NCI-H345 (cell line): Measurements from ENCODE around the gene MEOX1.

ENCODE experiments used
- DNase-seq: peaks from one replicate; lab custom pipeline; 2025; lab: John Stamatoyannopoulos, UW

Gene MEOX1

DNA sequence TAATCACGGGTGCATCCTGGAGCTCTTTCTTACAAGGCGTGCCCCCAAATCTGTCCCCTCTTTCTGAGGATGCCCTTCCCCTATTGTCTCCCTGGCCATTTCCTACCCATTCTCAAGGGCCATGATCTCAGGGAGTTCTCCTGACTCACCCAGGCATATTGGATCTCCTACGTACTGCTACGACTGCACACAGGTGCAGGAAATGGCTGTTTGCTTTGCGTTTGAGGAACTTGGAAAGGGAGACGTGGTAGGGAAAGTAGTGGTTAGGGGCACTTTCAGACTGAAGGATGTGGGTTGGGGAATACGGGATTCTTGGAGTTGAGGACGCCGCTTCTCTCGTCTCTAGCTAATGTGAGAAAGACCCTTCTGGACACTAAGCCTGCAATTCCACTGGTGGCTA, 18.7 kb upstream of the MEOX1 start:
- no peak for DNase-seq

GRCh38 chr17:43679911-43680310, 18.2 kb upstream of the MEOX1 start:
- no peak for DNase-seq

- no peak for DNase-seq
Measured at GRCh38 chr17:43679401-43679800, 17.7 kb upstream of the MEOX1 start.

GRCh38 chr17:43676471-43676870, 14.7 kb upstream of the MEOX1 start:
- DNase-seq = no peak

DNA sequence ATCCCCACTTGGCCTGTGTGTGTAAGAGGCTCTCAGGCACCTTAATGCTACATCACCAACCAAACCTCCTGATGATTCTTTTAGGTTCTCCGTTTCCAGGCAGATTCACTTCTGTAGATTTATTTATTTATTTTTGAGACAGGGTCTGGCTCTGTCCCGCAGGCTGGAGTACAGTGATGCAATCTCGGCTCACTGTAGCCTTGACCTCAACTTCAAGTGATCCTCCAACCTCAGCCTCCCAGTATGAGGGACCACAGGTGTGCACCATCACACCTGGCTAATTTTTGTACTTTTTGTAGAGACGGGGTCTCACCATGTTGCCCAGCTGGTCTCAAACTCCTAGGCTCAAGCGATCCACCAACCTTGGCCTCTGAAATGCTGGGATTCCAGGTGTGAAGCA, 12.7 kb upstream of the MEOX1 start:
- no peak for DNase-seq

DNA sequence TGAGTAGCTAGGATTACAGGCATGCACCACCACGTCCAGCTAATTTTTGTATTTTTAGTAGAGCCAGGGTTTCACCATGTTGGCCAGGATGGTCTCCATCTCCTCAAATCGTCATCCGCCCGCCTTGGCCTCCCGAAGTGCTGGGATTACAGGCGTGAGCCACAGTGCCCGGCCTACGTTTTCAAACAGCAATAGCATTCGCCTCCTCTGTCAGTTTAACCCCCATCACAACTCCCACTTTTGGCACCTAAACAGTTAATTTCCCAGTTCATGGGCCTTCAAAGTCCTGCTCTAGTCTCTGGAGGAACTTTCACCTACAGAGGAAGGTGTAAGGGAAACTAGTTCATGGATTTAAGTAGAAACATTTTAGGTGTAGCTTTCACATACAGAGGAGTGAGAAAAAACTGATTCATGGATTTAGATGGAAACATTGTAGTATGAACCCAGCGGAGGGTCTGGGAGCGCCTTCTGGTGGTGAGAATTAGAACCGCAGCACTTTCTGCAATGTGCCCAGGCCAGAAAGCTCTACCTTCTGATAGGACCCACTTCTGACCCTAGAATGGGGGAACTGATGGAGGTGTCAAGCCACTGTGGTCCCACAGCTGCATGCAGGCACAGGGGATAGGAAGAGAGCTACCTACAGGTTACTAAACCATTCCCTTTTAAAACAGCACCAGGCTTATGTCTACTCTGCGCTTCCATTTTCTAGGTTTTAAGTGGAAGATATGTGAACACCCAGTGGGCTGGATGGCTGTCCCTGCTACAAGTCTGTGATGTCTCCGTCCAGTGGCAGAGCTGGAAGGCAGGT, 12.0 kb upstream of the MEOX1 start:
- peak; percentile 63 for DNase-seq

DNA sequence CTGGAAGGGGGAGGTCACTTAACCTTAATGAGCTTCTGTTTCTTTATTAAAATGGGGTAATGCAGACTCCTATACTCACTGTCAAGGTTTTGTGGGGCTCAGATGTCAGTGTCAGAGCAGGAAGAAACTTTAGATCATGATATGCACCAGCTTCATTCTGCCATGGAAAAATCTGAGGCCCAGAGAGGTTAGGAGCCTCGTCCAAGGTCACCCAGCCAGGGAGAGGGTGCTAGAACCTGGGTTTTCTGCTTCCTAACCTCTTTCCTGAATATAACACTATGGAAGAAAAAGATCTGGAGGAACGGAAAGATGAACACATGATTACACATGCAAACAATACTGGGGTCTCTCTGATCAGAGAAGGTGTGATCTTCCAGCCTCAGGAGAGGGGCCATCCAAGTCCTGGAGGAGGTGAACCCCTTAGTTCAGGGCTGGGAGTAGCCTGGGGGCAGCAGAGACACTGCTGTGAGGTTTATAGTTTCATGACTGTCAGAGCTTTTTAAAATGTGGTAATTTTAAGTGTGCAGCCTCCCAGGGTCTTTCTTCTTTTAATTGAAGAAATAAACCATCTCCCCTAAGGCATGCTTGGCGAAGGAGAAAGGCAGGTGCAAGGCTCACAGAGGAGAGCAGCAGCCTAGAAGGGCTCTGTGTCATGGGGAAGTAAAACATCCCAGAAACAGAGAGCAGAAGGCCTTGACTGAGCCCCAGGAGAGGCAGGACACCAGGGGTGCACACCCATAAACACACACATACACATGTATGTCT, 10.2 kb upstream of the MEOX1 start:
- DNase-seq = no peak

DNA sequence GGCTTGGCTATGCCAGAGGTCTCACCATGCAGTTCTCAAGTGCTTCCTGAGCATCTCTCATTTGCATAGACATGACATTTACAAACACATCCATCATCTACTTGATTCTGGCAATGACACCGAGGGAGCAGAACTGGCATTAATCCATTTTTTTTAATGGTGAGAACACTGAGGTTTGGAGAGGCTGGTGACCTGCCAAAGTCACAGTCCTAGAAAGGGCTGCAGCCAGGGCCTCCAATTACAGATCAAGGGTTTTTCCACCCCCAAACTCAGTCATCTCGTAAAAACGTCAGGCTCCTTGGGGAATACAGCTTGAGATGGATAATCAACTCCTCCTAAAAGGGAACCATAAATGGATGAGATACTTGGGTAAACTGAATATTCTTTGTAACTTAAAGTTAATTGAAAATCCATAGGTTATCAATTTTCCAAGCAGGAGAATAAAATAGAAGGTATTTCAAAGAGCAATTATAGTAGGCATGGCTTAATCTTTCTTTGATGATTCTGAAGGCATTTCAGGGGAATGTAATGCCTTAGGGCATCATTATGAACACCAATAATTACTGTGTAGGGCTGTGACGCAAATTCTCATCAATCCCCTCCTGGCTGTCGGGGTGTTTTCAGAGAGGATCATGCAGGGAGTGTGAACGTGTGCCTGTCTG, 9.4 kb upstream of the MEOX1 start:
- peak; percentile 5 for DNase-seq

- DNase-seq = no peak
Measured at GRCh38 chr17:43670645-43671030, 8.9 kb upstream of the MEOX1 start.

GRCh38 chr17:43669971-43670644, 8.4 kb upstream of the MEOX1 start:
- DNase-seq = no peak

- DNase-seq = no peak
Measured at GRCh38 chr17:43667947-43668348, 6.2 kb upstream of the MEOX1 start.

DNA sequence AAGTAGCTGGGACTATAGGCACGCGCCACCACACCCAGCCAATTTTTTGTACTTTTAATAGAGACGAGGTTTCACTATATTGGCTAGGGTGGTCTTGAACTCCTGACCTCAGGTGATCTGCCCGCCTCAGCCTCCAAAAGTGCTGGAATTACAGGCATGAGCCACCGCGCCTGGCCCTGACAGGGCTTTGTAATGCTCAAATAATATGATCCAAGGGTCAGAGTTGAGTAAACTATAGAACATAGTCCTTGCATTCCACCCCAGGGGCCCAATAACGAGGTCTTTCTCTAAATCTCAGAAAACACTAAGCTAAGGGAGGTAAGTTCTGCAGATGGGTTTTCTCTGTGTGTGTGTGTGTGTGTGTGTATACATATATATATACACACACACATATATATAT, 5.8 kb upstream of the MEOX1 start:
- no peak for DNase-seq

GRCh38 chr17:43665937-43666236, 4.2 kb upstream of the MEOX1 start:
- DNase-seq = no peak

- DNase-seq = no peak
Measured at GRCh38 chr17:43665084-43665936, 3.6 kb upstream of the MEOX1 start.

GRCh38 chr17:43664096-43664495, 2.4 kb upstream of the MEOX1 start:
- no peak for DNase-seq

- DNase-seq = no peak
Measured at GRCh38 chr17:43663383-43663782, 1.7 kb upstream of the MEOX1 start.

DNA sequence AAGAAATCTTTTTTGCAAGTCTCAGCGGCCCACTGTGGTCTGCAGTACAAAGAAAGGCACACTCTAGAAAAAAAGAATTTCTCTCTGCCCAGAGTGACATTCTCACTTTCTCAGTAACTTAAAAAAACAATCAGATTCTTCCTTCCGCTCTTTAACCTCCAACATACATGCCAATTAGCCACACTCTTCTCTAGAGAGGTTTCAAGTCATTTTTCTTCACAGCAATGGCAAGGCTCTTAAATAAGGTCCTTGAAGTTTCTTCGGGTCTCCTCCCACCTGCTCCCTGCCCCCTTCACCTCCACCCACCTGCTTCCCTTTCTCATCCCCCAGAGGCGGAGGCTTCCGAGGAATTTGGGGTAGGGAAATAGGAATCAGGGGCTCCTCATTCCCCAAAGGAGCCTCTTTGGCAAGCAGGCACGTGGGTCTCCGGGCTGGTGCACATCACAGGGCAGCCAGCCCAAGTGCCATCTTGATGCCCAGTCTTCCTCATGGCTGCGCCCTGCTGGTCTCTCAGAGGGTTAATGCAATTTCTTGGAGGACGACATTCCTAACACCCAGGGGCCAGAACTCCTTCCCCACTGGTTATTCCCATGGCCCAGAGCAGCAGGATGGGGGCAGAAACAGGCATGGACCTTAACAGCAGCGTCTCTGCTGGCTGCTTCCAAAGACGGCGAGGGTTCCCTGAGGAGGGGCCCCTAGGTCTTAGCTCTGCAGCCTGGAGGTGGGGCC, 855 bp upstream of the MEOX1 start:
- DNase-seq = no peak

DNA sequence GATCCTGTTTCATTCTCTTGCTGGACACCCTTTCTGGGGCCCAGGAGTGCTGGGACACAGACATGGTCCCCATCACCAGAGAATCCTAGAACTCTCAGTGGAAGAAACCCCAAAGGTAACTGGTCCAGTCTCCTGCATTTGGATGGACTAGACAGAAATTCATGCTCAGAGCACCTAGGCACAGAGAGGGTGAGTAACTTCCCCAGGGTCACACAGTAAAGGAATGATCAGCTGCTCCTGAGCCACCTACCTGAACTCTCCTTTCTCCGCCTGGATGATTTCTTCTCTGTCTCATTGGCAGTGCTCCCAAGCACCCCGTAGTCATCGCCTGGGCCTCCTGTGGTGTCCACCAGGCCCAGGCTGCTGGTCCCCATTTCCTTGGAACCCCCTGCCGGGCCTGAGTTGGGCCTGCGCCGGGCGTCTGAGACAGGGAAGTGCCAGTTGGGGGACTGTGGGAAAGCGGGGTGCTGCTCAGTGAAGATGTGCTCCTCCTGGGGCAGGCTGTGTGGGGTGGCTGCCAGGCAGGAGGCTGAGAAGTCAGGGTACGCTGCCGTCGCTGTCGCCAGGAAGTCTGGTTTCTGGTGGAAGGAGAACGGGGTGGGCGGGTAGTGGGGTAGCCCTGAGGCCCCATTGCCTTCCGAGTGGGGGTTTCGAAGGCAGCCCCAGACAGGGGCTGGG, 767 bp downstream of the MEOX1 start:
- DNase-seq = no peak

- no peak for DNase-seq
Measured at GRCh38 chr17:43659823-43660617, 1.7 kb downstream of the MEOX1 start.

GRCh38 chr17:43658900-43659299, 2.8 kb downstream of the MEOX1 start:
- no peak for DNase-seq
